GM12878 (cell line): ENCODE results near the gene KCTD17. TPM values are rescaled to one million over a fixed set of nuclear protein-coding genes. Genes with fewer than 3 reads are reported as not detected.

ENCODE experiments used
- ATAC-seq: fragments of 200-7000 bp; cut with Tn5 transposase; 3 replicates; pipeline ENCODE4 v1.9.1; 2020; ENCODE audit warnings: mild to moderate bottlenecking, moderate library complexity
- BruUV-seq: library from RNA; stranded (reverse); fragments of 400-500 nt; replicated peaks from 2 replicates; lab custom pipeline; 2021; lab: Mats Ljungman, UMichigan
- CTCF ChIA-PET: fragments of 300-600 bp; sonication (Branson Sonifier 250); formaldehyde crosslinking; extraction: SDS; loops from one replicate; lab custom pipeline; 2021; ENCODE audit warnings: inconsistent platforms; lab: Yijun Ruan, JAX
- POLR2A ChIA-PET: fragments of 350-600 bp; formaldehyde crosslinking; extraction: SDS; loops from one replicate; lab custom pipeline; 2021; ENCODE audit warnings: inconsistent platforms; lab: Charles Lee
- RAD21 ChIA-PET: fragments of 300-600 bp; sonication (Branson Sonifier 250); formaldehyde crosslinking; loops from one replicate; lab custom pipeline; 2023; ENCODE audit warnings: antibody characterized with exemption; ENCODE audit not compliant: unreplicated experiment; lab: Charles Lee
- SMC1A ChIA-PET: fragments of 300-600 bp; sonication (Branson Sonifier 250); formaldehyde crosslinking; loops from one replicate; lab custom pipeline; 2023; ENCODE audit not compliant: unreplicated experiment, uncharacterized antibody; lab: Charles Lee
- DNase-seq: peaks from one replicate; pipeline ENCODE4 v3.0.0-alpha.2; 2011; ENCODE audit warnings: low read depth, low spot score
- FAIRE-seq: peaks from 3 replicates; lab custom pipeline; 2011; peaks lifted over from hg19 to GRCh38; lab: Jason Lieb, UNC
- H2AFZ ChIP-seq: 2 replicates; pipeline ENCODE4 v1.6.0; 2011; ENCODE audit warnings: low read depth, low read length, control low read depth; ENCODE audit not compliant: control insufficient read depth
- H3K27ac ChIP-seq: 2 replicates; pipeline ENCODE4 v1.5.1; 2011; ENCODE audit warnings: control low read depth; ENCODE audit not compliant: control insufficient read depth, insufficient read depth
- H3K27me3 ChIP-seq, 2 experiments: replicated peaks in 1 of 2; 2 replicates each; pipeline versions ENCODE4 v1.6.0 to v1.6.1; 2011; ENCODE audit warnings: low read length in 1 of 2; ENCODE audit not compliant: control insufficient read depth in 2 of 2, insufficient read depth in 2 of 2
- H3K36me3 ChIP-seq, 2 experiments: 2 replicates each; pipeline ENCODE4 v1.5.1; 2011; ENCODE audit warnings: low read length in 1 of 2; ENCODE audit not compliant: control insufficient read depth in 2 of 2, insufficient read depth in 2 of 2
- H3K4me1 ChIP-seq: 2 replicates; pipeline ENCODE4 v1.6.1; 2011; ENCODE audit warnings: mild to moderate bottlenecking, low read length, moderate library complexity, mixed read lengths; ENCODE audit not compliant: control insufficient read depth, insufficient read depth
- H3K4me2 ChIP-seq: 2 replicates; pipeline ENCODE4 v1.6.0; 2011; ENCODE audit warnings: control low read depth; ENCODE audit not compliant: control insufficient read depth, insufficient read depth
- H3K4me3 ChIP-seq: fragments of 200-600 bp; sonication (generic); 2 replicates; pipeline ENCODE4 v1.5.1; 2016
- H3K79me2 ChIP-seq: 2 replicates; pipeline ENCODE4 v1.6.0; 2011; ENCODE audit warnings: low read length; ENCODE audit not compliant: control insufficient read depth, insufficient read depth
- H3K9ac ChIP-seq: 2 replicates; pipeline ENCODE4 v1.8.0; 2011; ENCODE audit warnings: low read length, control low read depth, mixed read lengths; ENCODE audit not compliant: control insufficient read depth, insufficient read depth
- H3K9me3 ChIP-seq: replicated peaks from 3 replicates; pipeline ENCODE4 v1.5.1; 2011; ENCODE audit warnings: mild to moderate bottlenecking, low read length; ENCODE audit not compliant: control insufficient read depth, insufficient read depth
- H4K20me1 ChIP-seq: 2 replicates; pipeline ENCODE4 v1.6.0; 2011; ENCODE audit not compliant: control insufficient read depth, insufficient read depth
- CHD2 ChIP-seq: IDR thresholded peaks from 2 replicates; pipeline ENCODE4 v1.6.1; 2011; ENCODE audit warnings: low read depth, low read length, improper control_type of control experiment, borderline replicate concordance
- ESRRA ChIP-seq: IDR thresholded peaks from 2 replicates; pipeline ENCODE4 v1.6.1; 2012; ENCODE audit warnings: mild to moderate bottlenecking, low read length, improper control_type of control experiment
- ETV6 ChIP-seq, 2 experiments: fragments of 450-650 bp in 1 of 2; IDR thresholded peaks in 1 of 2; conservative IDR thresholded peaks in 1 of 2; 2 replicates each; pipeline ENCODE4 v1.6.1; 2014; ENCODE audit warnings: antibody characterized with exemption in 1 of 2, borderline replicate concordance in 1 of 2, low read depth in 1 of 2, mild to moderate bottlenecking in 1 of 2, moderate library complexity in 1 of 2
- GABPA ChIP-seq: IDR thresholded peaks from 2 replicates; pipeline ENCODE4 v1.6.1; 2014; ENCODE audit warnings: antibody characterized with exemption, low read depth, mild to moderate bottlenecking, inconsistent platforms
- GATAD2B ChIP-seq: fragments of 450-650 bp; conservative IDR thresholded peaks from 2 replicates; pipeline ENCODE4 v1.6.1; 2017; ENCODE audit warnings: low read depth, mild to moderate bottlenecking, moderate library complexity
- MXI1 ChIP-seq: fragments of 150-350 bp; IDR thresholded peaks from 2 replicates; pipeline ENCODE4 v1.6.1; 2011; ENCODE audit warnings: low read depth, mild to moderate bottlenecking, inconsistent platforms, low read length, improper control_type of control experiment
- NFXL1 ChIP-seq: fragments of 450-650 bp; IDR thresholded peaks from 2 replicates; pipeline ENCODE4 v1.6.1; 2017; ENCODE audit warnings: antibody characterized with exemption, mild to moderate bottlenecking, borderline replicate concordance
- PML ChIP-seq: IDR thresholded peaks from 2 replicates; pipeline ENCODE4 v1.6.1; 2012; ENCODE audit warnings: low read length, inconsistent platforms
- POU2F2 ChIP-seq: IDR thresholded peaks from 3 replicates; pipeline ENCODE4 v1.6.1; 2011; ENCODE audit warnings: low read depth, mild to moderate bottlenecking, low read length, borderline replicate concordance
- SMAD1 ChIP-seq: fragments of 450-650 bp; IDR thresholded peaks from 2 replicates; pipeline ENCODE4 v1.6.1; 2018; ENCODE audit warnings: mild to moderate bottlenecking, low read depth; ENCODE audit not compliant: partially characterized antibody
- STAT1 ChIP-seq: fragments of 450-650 bp; conservative IDR thresholded peaks from 2 replicates; pipeline ENCODE4 v1.6.1; 2014; ENCODE audit warnings: antibody characterized with exemption, mild to moderate bottlenecking
- WRNIP1 ChIP-seq: IDR thresholded peaks from 2 replicates; pipeline ENCODE4 v1.6.1; 2011; ENCODE audit warnings: low read depth, low read length, improper control_type of control experiment, borderline replicate concordance
- YY1 ChIP-seq: IDR thresholded peaks from 2 replicates; pipeline ENCODE4 v1.6.1; 2011; ENCODE audit warnings: low read depth, mild to moderate bottlenecking, low read length
- ZBED1 ChIP-seq: IDR thresholded peaks from 2 replicates; pipeline ENCODE4 v1.6.1; 2016; ENCODE audit warnings: borderline replicate concordance
- ZNF384 ChIP-seq: IDR thresholded peaks from 2 replicates; pipeline ENCODE4 v1.6.1; 2012; ENCODE audit warnings: low read depth, mild to moderate bottlenecking, low read length, improper control_type of control experiment, borderline replicate concordance
- WGBS: methylation state at CpG from one replicate; pipeline ENCODE4 v1.1.6; 2016; ENCODE audit warnings: low lambda C conversion rate; ENCODE audit not compliant: insufficient replicate concordance, insufficient coverage; ENCODE audit errors: missing lambda C conversion rate; 5-methylcytosine and 5-hydroxymethylcytosine counted together
- in situ Hi-C: fragments of 300-500 bp; cut with MboI; formaldehyde crosslinking; loops from 9 replicates; pipeline ENCODE4 v1.14.3; 2018; ENCODE audit warnings: mixed read lengths
- intact Hi-C: fragments of 100-400 bp; cut with micrococcal nuclease; formaldehyde crosslinking; loops from one replicate; pipeline ENCODE4 v1.14.2; 2022; ENCODE audit not compliant: unreplicated experiment
- polyA plus RNA-seq, 11 experiments: library from polyadenylated mRNA; depleted of rRNA in 4 of 11; unstranded in 6 of 11; stranded (reverse) in 5 of 11; fragments of >200 nt; fragmentation: Nextera tagmentation in 4 of 11; fragmentation: Illumina TruSeq in 1 of 11; extraction: Ambion mirVana in 4 of 11; extraction: Trizol in 1 of 11; gene quantifications; 1 replicate in 1 of 11; 2 replicates in 10 of 11; pipeline versions ENCODE4 v1.2.1 to v1.2.3, GENCODE V29; 2011 to 2016; ENCODE audit warnings: inconsistent platforms in 2 of 11, missing spikeins in 2 of 11, low read depth in 1 of 11
- total RNA-seq, 4 experiments: library from RNA; depleted of rRNA in 3 of 4; stranded (reverse); fragments of >200 nt in 3 of 4; fragmentation: Illumina TruSeq in 1 of 4; extraction: Trizol in 1 of 4; gene quantifications; 2 replicates each; pipeline versions ENCODE4 v1.2.1 to v1.2.3, GENCODE V29; 2013 to 2021
- TF ChIP-seq, protein P1 (sequence below): fragments of 450-650 bp; IDR thresholded peaks from 2 replicates; pipeline ENCODE4 v1.6.1; 2017; ENCODE audit warnings: mild to moderate bottlenecking, moderate library complexity

Gene KCTD17
- total and polyA plus RNA-seq, 10 of the 15 experiments (the other 5 are each of a cell fraction or from before 2014, with no cell fraction given) = 0.16 to 18.4 (median 10.1) TPM; not detected in 1

GRCh38 chr22:37050913-37051312, 629 bp upstream of the KCTD17 start:
- Histone ChIP-seq H3K27me3 (no peaks in the 10 kb centered on the region), H2AFZ (no peak overlapping the region), H3K27ac (no peak overlapping the region), H3K4me2 (no peak overlapping the region), H4K20me1 (no peaks in the 10 kb centered on the region), H3K9ac (no peak overlapping the region), H3K4me3 (no peak overlapping the region), H3K9me3 (no peaks in the 10 kb centered on the region), H3K4me1 (no peaks in the 10 kb centered on the region), H3K36me3 (no peaks in the 10 kb centered on the region), H3K79me2 (no peaks in the 10 kb centered on the region)
- TF ChIP-seq ZBED1 (no peak), POU2F2 (no peak), GATAD2B (no peak), SMAD1 (no peak), ZNF384 (no peak), STAT1 (no peak), GABPA (no peak), WRNIP1 (no peak), YY1 (no peak), NFXL1 (no peak), PML (no peak), ESRRA (no peak), MXI1 (no peak), ETV6 (conservative IDR thresholded peaks at IDR 0.05 in 1 of 2, IDR thresholded peaks at IDR 0.05 in 1 of 2; ENCODE audit: borderline replicate concordance in 1 of 2, low read depth in 1 of 2) (no peak), CHD2 (no peak)
- TF ChIP-seq, protein P1, sequence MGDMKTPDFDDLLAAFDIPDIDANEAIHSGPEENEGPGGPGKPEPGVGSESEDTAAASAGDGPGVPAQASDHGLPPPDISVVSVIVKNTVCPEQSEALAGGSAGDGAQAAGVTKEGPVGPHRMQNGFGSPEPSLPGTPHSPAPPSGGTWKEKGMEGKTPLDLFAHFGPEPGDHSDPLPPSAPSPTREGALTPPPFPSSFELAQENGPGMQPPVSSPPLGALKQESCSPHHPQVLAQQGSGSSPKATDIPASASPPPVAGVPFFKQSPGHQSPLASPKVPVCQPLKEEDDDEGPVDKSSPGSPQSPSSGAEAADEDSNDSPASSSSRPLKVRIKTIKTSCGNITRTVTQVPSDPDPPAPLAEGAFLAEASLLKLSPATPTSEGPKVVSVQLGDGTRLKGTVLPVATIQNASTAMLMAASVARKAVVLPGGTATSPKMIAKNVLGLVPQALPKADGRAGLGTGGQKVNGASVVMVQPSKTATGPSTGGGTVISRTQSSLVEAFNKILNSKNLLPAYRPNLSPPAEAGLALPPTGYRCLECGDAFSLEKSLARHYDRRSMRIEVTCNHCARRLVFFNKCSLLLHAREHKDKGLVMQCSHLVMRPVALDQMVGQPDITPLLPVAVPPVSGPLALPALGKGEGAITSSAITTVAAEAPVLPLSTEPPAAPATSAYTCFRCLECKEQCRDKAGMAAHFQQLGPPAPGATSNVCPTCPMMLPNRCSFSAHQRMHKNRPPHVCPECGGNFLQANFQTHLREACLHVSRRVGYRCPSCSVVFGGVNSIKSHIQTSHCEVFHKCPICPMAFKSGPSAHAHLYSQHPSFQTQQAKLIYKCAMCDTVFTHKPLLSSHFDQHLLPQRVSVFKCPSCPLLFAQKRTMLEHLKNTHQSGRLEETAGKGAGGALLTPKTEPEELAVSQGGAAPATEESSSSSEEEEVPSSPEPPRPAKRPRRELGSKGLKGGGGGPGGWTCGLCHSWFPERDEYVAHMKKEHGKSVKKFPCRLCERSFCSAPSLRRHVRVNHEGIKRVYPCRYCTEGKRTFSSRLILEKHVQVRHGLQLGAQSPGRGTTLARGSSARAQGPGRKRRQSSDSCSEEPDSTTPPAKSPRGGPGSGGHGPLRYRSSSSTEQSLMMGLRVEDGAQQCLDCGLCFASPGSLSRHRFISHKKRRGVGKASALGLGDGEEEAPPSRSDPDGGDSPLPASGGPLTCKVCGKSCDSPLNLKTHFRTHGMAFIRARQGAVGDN = no peak
- intact Hi-C loops (no loop called here), in situ Hi-C loops (no loop called here)
- DNase-seq (no peak), FAIRE-seq (no peak), ATAC-seq (no peak)
- RAD21 ChIA-PET = interaction anchor here (0.6 to 1.3 kb wide), 3 partner anchors 10 to 119 kb away, joined by 3 read pairs; no protein-coding TSS in a partner anchor
- POLR2A ChIA-PET = no interaction called here
- 66% methylated on average over 6 of the region's 6 CpGs for WGBS
- SMC1A ChIA-PET = interaction anchor here (0.9 kb wide), 1 partner anchor 9 kb away, joined by 3 read pairs; no protein-coding TSS in a partner anchor
- no TSS peak for BruUV-seq
- CTCF ChIA-PET = interaction anchor here (1.5 kb wide), 1 partner anchor 148 kb away, joined by 4 read pairs; no protein-coding TSS in a partner anchor
